Measurements from ENCODE around the gene SLC26A3. TPM values are rescaled to one million over a fixed set of nuclear protein-coding genes. Genes with fewer than 3 reads are reported as not detected.

SLC26A3 gene
- total and polyA plus RNA-seq, 2 experiments from 2014 or later: not detected

GRCh38 chr7:107809179-107809578, 6.2 kb upstream of the SLC26A3 start:
- no peak overlapping the region for H3K9ac ChIP-seq
- no peaks in the 10 kb centered on the region for H3K4me1 ChIP-seq (ENCODE audit: insufficient read depth)
- no peaks in the 10 kb centered on the region for H4K20me1 ChIP-seq (ENCODE audit: insufficient read depth)
- H3K79me2 ChIP-seq (ENCODE audit: insufficient read depth): no peaks in the 10 kb centered on the region
- no peak overlapping the region for H3K27ac ChIP-seq
- 47 to 60% methylated on average over 4 of the region's 4 CpGs for WGBS, 2 experiments (ENCODE audit: low coverage in 1 of 2, low lambda C conversion rate in 2 of 2, missing lambda C conversion rate in 2 of 2)
- H3K9me3 ChIP-seq (ENCODE audit: low read depth): no peaks in the 10 kb centered on the region
- H3K9me2 ChIP-seq (ENCODE audit: insufficient read depth): no peaks in the 10 kb centered on the region
- no peaks in the 10 kb centered on the region for H3K27me3 ChIP-seq (replicated peaks; ENCODE audit: insufficient read depth)
- TF ChIP-seq EZH2 (IDR thresholded peaks at IDR 0.05; ENCODE audit: insufficient read depth, poor library complexity, severe bottlenecking): no peak
- TF ChIP-seq EZH2phosphoT487 (IDR thresholded peaks at IDR 0.05; ENCODE audit: insufficient read depth, low read depth): no peak
- no peaks in the 10 kb centered on the region for H3F3A ChIP-seq (ENCODE audit: insufficient read depth)
- in situ Hi-C loops (cut with MboI): no loop called here
- H3K4me2 ChIP-seq (ENCODE audit: unreplicated experiment): no peak overlapping the region
- no peak overlapping the region for H2AFZ ChIP-seq
- H3K4me3 ChIP-seq: no peak overlapping the region
- no peaks in the 10 kb centered on the region for H3K36me3 ChIP-seq (ENCODE audit: low read depth)
- DNase-seq: no peak

- H2AFZ ChIP-seq: no peak overlapping the region
- in situ Hi-C loops (cut with MboI): no loop called here
These were observed 3.3 kb downstream of the SLC26A3 start for GRCh38 chr7:107799647-107800264.

GRCh38 chr7:107792364-107792763, 10.7 kb downstream of the SLC26A3 start:
- Histone ChIP-seq H3K9ac (no peak overlapping the region), H3K79me2 (ENCODE audit: insufficient read depth) (no peaks in the 10 kb centered on the region), H3K9me2 (ENCODE audit: insufficient read depth) (no peaks in the 10 kb centered on the region), H3K9me3 (ENCODE audit: low read depth) (no peaks in the 10 kb centered on the region), H3K36me3 (ENCODE audit: low read depth) (no peaks in the 10 kb centered on the region), H3F3A (ENCODE audit: insufficient read depth) (no peaks in the 10 kb centered on the region), H3K27me3 (replicated peaks; ENCODE audit: insufficient read depth) (peaks cover 28% of the 10 kb centered on the region), H3K4me3 (no peak overlapping the region), H4K20me1 (ENCODE audit: insufficient read depth) (no peaks in the 10 kb centered on the region), H3K27ac (no peak overlapping the region), H3K4me1 (ENCODE audit: insufficient read depth) (no peaks in the 10 kb centered on the region), H2AFZ (no peak overlapping the region), H3K4me2 (ENCODE audit: unreplicated experiment) (no peak overlapping the region)
- no peak for DNase-seq
- no peak for TF ChIP-seq EZH2phosphoT487 (IDR thresholded peaks at IDR 0.05; ENCODE audit: insufficient read depth, low read depth)
- TF ChIP-seq EZH2 (IDR thresholded peaks at IDR 0.05; ENCODE audit: insufficient read depth, poor library complexity, severe bottlenecking): no peak
- in situ Hi-C loops (cut with MboI): no loop called here
- WGBS, 2 experiments (ENCODE audit: low coverage in 1 of 2, low lambda C conversion rate in 2 of 2, missing lambda C conversion rate in 2 of 2): 60% methylated on average over 6 of the region's 6 CpGs

More at GRCh38 chr7:107799647-107800264, 3.3 kb downstream of the SLC26A3 start:
- Histone ChIP-seq H3K9me2 (ENCODE audit: insufficient read depth) (no peaks in the 10 kb centered on the region), H3K79me2 (ENCODE audit: insufficient read depth) (no peaks in the 10 kb centered on the region), H3K27ac (no peak overlapping the region), H3K9me3 (ENCODE audit: low read depth) (no peaks in the 10 kb centered on the region), H3K4me1 (ENCODE audit: insufficient read depth) (no peaks in the 10 kb centered on the region), H3F3A (ENCODE audit: insufficient read depth) (no peaks in the 10 kb centered on the region), H3K9ac (no peak overlapping the region), H3K36me3 (ENCODE audit: low read depth) (no peaks in the 10 kb centered on the region), H3K27me3 (replicated peaks; ENCODE audit: insufficient read depth) (peaks cover 16% of the 10 kb centered on the region), H3K4me2 (ENCODE audit: unreplicated experiment) (no peak overlapping the region), H3K4me3 (no peak overlapping the region), H4K20me1 (ENCODE audit: insufficient read depth) (no peaks in the 10 kb centered on the region)
- TF ChIP-seq EZH2phosphoT487 (IDR thresholded peaks at IDR 0.05; ENCODE audit: insufficient read depth, low read depth) (no peak), EZH2 (IDR thresholded peaks at IDR 0.05; ENCODE audit: insufficient read depth, poor library complexity, severe bottlenecking) (no peak)
- no peak for DNase-seq
- 28 to 36% methylated on average over 6 of the region's 6 CpGs for WGBS, 2 experiments (ENCODE audit: low coverage in 1 of 2, low lambda C conversion rate in 2 of 2, missing lambda C conversion rate in 2 of 2)

- H3K9ac ChIP-seq: no peak overlapping the region
- no peaks in the 10 kb centered on the region for H3K9me3 ChIP-seq (ENCODE audit: low read depth)
- no peaks in the 10 kb centered on the region for H3K4me1 ChIP-seq (ENCODE audit: insufficient read depth)
- no peak overlapping the region for H2AFZ ChIP-seq
- TF ChIP-seq EZH2phosphoT487 (IDR thresholded peaks at IDR 0.05; ENCODE audit: insufficient read depth, low read depth) (no peak), EZH2 (IDR thresholded peaks at IDR 0.05; ENCODE audit: insufficient read depth, poor library complexity, severe bottlenecking) (no peak)
- H3K79me2 ChIP-seq (ENCODE audit: insufficient read depth): no peaks in the 10 kb centered on the region
- H3K9me2 ChIP-seq (ENCODE audit: insufficient read depth): no peaks in the 10 kb centered on the region
- WGBS, 2 experiments (ENCODE audit: low coverage in 1 of 2, low lambda C conversion rate in 2 of 2, missing lambda C conversion rate in 2 of 2): 74 to 76% methylated on average over 6 of the region's 6 CpGs
- no peak overlapping the region for H3K4me2 ChIP-seq (ENCODE audit: unreplicated experiment)
- H3K27me3 ChIP-seq (replicated peaks; ENCODE audit: insufficient read depth): peaks cover 46% of the 10 kb centered on the region
- no peak for DNase-seq
- H3K36me3 ChIP-seq (ENCODE audit: low read depth): no peaks in the 10 kb centered on the region
- no peaks in the 10 kb centered on the region for H4K20me1 ChIP-seq (ENCODE audit: insufficient read depth)
- H3K4me3 ChIP-seq: no peak overlapping the region
- H3K27ac ChIP-seq: no peak overlapping the region
- no peaks in the 10 kb centered on the region for H3F3A ChIP-seq (ENCODE audit: insufficient read depth)
- in situ Hi-C loops (cut with MboI): no loop called here
These were observed 13.4 kb downstream of the SLC26A3 start for GRCh38 chr7:107789647-107790046.

All from GM23248 (cell line).